Tibial artery (tissue), 4 donors: Measurements from ENCODE around the gene COA8.

ENCODE experiments used
- DNase-seq, 2 donors: peaks; one replicate each; pipeline ENCODE4 v3.0.0-alpha.2; 2019
- H3K27ac ChIP-seq, 2 donors: fragments of 200-600 bp; sonication (generic) in 1 of 2; 1 replicate in 1 of 2; 2 replicates in 1 of 2; pipeline ENCODE4 v1.5.1; 2018 to 2019; ENCODE audit warnings: mild to moderate bottlenecking in 1 of 2
- H3K27me3 ChIP-seq, 2 donors: fragments of 200-600 bp; sonication (generic) in 1 of 2; one replicate each; pipeline versions ENCODE4 v1.5.1 to v1.6.0; 2016 to 2019
- H3K36me3 ChIP-seq, 3 donors: fragments of 200-600 bp; sonication (generic) in 2 of 3; one replicate each; pipeline ENCODE4 v1.5.1; 2016 to 2019; ENCODE audit warnings: mild to moderate bottlenecking in 2 of 3
- H3K4me1 ChIP-seq, 4 donors: fragments of 200-600 bp; sonication (generic) in 2 of 4; 1 replicate in 3 of 4; 2 replicates in 1 of 4; pipeline ENCODE4 v1.5.1; 2016 to 2019
- H3K4me3 ChIP-seq, 2 donors: fragments of 200-600 bp; sonication (generic) in 1 of 2; 1 replicate in 1 of 2; 2 replicates in 1 of 2; pipeline ENCODE4 v1.5.1; 2018 to 2019; ENCODE audit warnings: mild to moderate bottlenecking in 2 of 2
- H3K9me3 ChIP-seq, 3 donors: fragments of 200-600 bp; sonication (generic) in 1 of 3; one replicate each; pipeline ENCODE4 v1.5.1; 2016 to 2019
- CTCF ChIP-seq, 2 experiments: fragments of 200-600 bp in 1 of 2; fragments of 450-650 bp in 1 of 2; IDR thresholded peaks; one replicate each; pipeline ENCODE4 v1.5.1; 2017 to 2019; ENCODE audit warnings: antibody characterized with exemption in 2 of 2, mild to moderate bottlenecking in 1 of 2, moderate library complexity in 1 of 2
- intact Hi-C: fragments of 100-400 bp; cut with DNase I; formaldehyde crosslinking; loops from one replicate; pipeline ENCODE4 v1.15.0; 2023; ENCODE audit warnings: low total_unique reads

COA8 gene

GRCh38 chr14:103562179-103562428 lies 656 bp upstream of the COA8 start:
- no peaks in the 10 kb centered on the region for H3K9me3 ChIP-seq
- H3K4me1 ChIP-seq = peaks cover 0 to 84% (median 53%) of the 10 kb centered on the region in 4 donors
- peak overlapping the region; percentile 94 to 96 for H3K4me3 ChIP-seq
- TF ChIP-seq CTCF (IDR thresholded peaks at IDR 0.05) = no peak
- peak overlapping the region; percentile 92 to 94 for H3K27ac ChIP-seq
- peak in 1 of 2 donors; percentile 77 for DNase-seq
- H3K27me3 ChIP-seq = no peaks in the 10 kb centered on the region
- peaks cover 16 to 25% (median 16%) of the 10 kb centered on the region in 3 donors for H3K36me3 ChIP-seq
- intact Hi-C loops = loop anchor here (5.0 kb wide), 2 partner anchors 65 to 360 kb away; partner anchors contain the start of gene KLC1

DNA sequence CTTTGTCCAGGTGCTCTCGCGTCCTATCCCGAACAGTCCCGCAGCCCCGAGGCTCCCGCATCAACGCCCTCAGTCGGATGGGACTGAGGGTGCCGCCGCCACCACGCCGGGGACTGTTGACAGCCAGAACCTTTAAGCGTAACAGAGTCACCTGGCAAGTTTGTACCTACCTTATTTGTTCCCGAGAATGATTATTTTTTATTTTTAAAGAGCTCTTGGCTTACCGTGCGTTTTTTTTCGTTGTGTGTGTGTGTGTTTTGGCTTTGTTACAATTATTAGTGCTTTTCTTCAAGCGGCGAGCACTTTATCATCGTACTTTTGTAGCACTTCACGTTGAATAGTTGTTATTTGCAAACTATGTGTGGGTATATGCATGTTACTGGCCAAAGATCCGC lies 463 bp downstream of the COA8 start:
- intact Hi-C loops = loop anchor here (5.0 kb wide), 2 partner anchors 64 to 359 kb away; partner anchors contain the start of gene KLC1
- TF ChIP-seq CTCF (IDR thresholded peaks at IDR 0.05) = no peak
- H3K27ac ChIP-seq = peak overlapping the region; percentile 92 to 94
- H3K36me3 ChIP-seq = peaks cover 13 to 23% (median 16%) of the 10 kb centered on the region in 3 donors
- peaks cover 0 to 73% (median 48%) of the 10 kb centered on the region in 4 donors for H3K4me1 ChIP-seq
- H3K27me3 ChIP-seq = no peaks in the 10 kb centered on the region
- no peak for DNase-seq
- H3K4me3 ChIP-seq = peak overlapping the region; percentile 94 to 96
- H3K9me3 ChIP-seq = no peaks in the 10 kb centered on the region

- peaks cover 9 to 16% (median 15%) of the 10 kb centered on the region in 3 donors for H3K36me3 ChIP-seq
- DNase-seq = no peak
- peaks cover 0 to 66% (median 46%) of the 10 kb centered on the region in 4 donors for H3K4me1 ChIP-seq
- peak overlapping the region in 1 of 2 donors; percentile 94 for H3K27ac ChIP-seq
- peak overlapping the region; percentile 94 to 96 for H3K4me3 ChIP-seq
- H3K27me3 ChIP-seq = no peaks in the 10 kb centered on the region
- no peaks in the 10 kb centered on the region for H3K9me3 ChIP-seq
- intact Hi-C loops = loop anchor here (5.0 kb wide), 2 partner anchors 63 to 358 kb away; partner anchors contain the start of gene KLC1
- no peak for TF ChIP-seq CTCF (IDR thresholded peaks at IDR 0.05)
These were observed 1.2 kb downstream of the COA8 start for GRCh38 chr14:103563844-103564505.

GRCh38 chr14:103568952-103569351 lies 6.2 kb downstream of the COA8 start:
- no peak for DNase-seq
- Histone ChIP-seq H3K27ac (no peak overlapping the region), H3K27me3 (no peaks in the 10 kb centered on the region), H3K4me1 (peaks cover 0 to 34% (median 16%) of the 10 kb centered on the region in 4 donors), H3K9me3 (no peaks in the 10 kb centered on the region), H3K36me3 (peaks cover 0 to 15% (median 9%) of the 10 kb centered on the region in 3 donors), H3K4me3 (no peak overlapping the region)
- intact Hi-C loops = no loop called here
- no peak for TF ChIP-seq CTCF (IDR thresholded peaks at IDR 0.05)

GRCh38 chr14:103569408-103569807 lies 6.6 kb downstream of the COA8 start:
- H3K27ac ChIP-seq = no peak overlapping the region
- no peak for TF ChIP-seq CTCF (IDR thresholded peaks at IDR 0.05)
- peaks cover 0 to 19% (median 13%) of the 10 kb centered on the region in 3 donors for H3K36me3 ChIP-seq
- no peaks in the 10 kb centered on the region for H3K9me3 ChIP-seq
- H3K4me1 ChIP-seq = peaks cover 0 to 30% (median 12%) of the 10 kb centered on the region in 4 donors
- intact Hi-C loops = no loop called here
- H3K27me3 ChIP-seq = no peaks in the 10 kb centered on the region
- DNase-seq = no peak
- no peak overlapping the region for H3K4me3 ChIP-seq
